ENCODE results near the gene DENND11. TPM values are rescaled to one million over a fixed set of nuclear protein-coding genes. Genes with fewer than 3 reads are reported as not detected.

DENND11 gene
- polyA plus RNA-seq, 1 of the 3 experiments (the other 2 are of a cell fraction): 5.5 TPM

- no peaks in the 10 kb centered on the region for H3K9me3 ChIP-seq
- peaks cover 0 to 15% of the 10 kb centered on the region in 2 experiments; a peak in 2 of 4 replicates for H3K4me1 ChIP-seq (ENCODE audit: control insufficient read depth in 1 of 2, insufficient read depth in 2 of 2, low read depth in 1 of 2, low read length in 1 of 2)
- no peak overlapping the region for H3K9ac ChIP-seq
- no peak overlapping the region for H2AFZ ChIP-seq (ENCODE audit: low read depth)
- H3K4me3 ChIP-seq (ENCODE audit: low read depth in 2 of 2, low read length in 1 of 2): no peak overlapping the region
- no peaks in the 10 kb centered on the region for H3K27me3 ChIP-seq (ENCODE audit: insufficient read depth)
- 92% methylated on average over 3 of the region's 3 CpGs for WGBS (ENCODE audit: low lambda C conversion rate)
- no peak overlapping the region for H3K4me2 ChIP-seq
- H3K27ac ChIP-seq (ENCODE audit: low read depth in 2 of 2, low read length in 1 of 2): no peak overlapping the region
- DNase-seq: no peak
- peaks cover 3% of the 10 kb centered on the region for H3F3A ChIP-seq (replicated peaks; ENCODE audit: insufficient read depth)
- TF ChIP-seq FOXM1 (IDR thresholded peaks at IDR 0.05; ENCODE audit: low read depth) (no peak), TAF1 (IDR thresholded peaks at IDR 0.05; ENCODE audit: borderline replicate concordance, low read depth, low read length) (no peak), EP300 (IDR thresholded peaks at IDR 0.05; ENCODE audit: borderline replicate concordance in 1 of 2, low read depth in 1 of 2, low read length in 1 of 2) (no peak), RXRA (IDR thresholded peaks at IDR 0.05; ENCODE audit: borderline replicate concordance, low read depth) (no peak), USF1 (IDR thresholded peaks at IDR 0.05; ENCODE audit: borderline replicate concordance, low read depth) (no peak), GABPA (IDR thresholded peaks at IDR 0.05; ENCODE audit: low read depth) (no peak), YY1 (IDR thresholded peaks at IDR 0.05; ENCODE audit: low read depth) (no peak), NFIC (IDR thresholded peaks at IDR 0.05; ENCODE audit: borderline replicate concordance) (no peak), RCOR1 (IDR thresholded peaks at IDR 0.05; ENCODE audit: low read length) (no peak), FOXJ3 (CRISPR knock-in tag; IDR thresholded peaks at IDR 0.05) (no peak), TCF12 (IDR thresholded peaks at IDR 0.05) (no peak), MEF2A (IDR thresholded peaks at IDR 0.05; ENCODE audit: borderline replicate concordance, low read depth) (no peak), PBX3 (IDR thresholded peaks at IDR 0.05) (no peak), JUND (IDR thresholded peaks at IDR 0.05) (no peak), RAD21 (IDR thresholded peaks at IDR 0.05; ENCODE audit: low read length) (no peak)
- TF ChIP-seq, protein P1, sequence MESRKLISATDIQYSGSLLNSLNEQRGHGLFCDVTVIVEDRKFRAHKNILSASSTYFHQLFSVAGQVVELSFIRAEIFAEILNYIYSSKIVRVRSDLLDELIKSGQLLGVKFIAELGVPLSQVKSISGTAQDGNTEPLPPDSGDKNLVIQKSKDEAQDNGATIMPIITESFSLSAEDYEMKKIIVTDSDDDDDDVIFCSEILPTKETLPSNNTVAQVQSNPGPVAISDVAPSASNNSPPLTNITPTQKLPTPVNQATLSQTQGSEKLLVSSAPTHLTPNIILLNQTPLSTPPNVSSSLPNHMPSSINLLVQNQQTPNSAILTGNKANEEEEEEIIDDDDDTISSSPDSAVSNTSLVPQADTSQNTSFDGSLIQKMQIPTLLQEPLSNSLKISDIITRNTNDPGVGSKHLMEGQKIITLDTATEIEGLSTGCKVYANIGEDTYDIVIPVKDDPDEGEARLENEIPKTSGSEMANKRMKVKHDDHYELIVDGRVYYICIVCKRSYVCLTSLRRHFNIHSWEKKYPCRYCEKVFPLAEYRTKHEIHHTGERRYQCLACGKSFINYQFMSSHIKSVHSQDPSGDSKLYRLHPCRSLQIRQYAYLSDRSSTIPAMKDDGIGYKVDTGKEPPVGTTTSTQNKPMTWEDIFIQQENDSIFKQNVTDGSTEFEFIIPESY (IDR thresholded peaks at IDR 0.05; ENCODE audit: borderline replicate concordance, low read depth): no peak
- TF ChIP-seq, protein P2, sequence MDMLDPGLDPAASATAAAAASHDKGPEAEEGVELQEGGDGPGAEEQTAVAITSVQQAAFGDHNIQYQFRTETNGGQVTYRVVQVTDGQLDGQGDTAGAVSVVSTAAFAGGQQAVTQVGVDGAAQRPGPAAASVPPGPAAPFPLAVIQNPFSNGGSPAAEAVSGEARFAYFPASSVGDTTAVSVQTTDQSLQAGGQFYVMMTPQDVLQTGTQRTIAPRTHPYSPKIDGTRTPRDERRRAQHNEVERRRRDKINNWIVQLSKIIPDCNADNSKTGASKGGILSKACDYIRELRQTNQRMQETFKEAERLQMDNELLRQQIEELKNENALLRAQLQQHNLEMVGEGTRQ (IDR thresholded peaks at IDR 0.05; ENCODE audit: borderline replicate concordance, low read depth, low read length): no peak
- TF ChIP-seq, protein P3, sequence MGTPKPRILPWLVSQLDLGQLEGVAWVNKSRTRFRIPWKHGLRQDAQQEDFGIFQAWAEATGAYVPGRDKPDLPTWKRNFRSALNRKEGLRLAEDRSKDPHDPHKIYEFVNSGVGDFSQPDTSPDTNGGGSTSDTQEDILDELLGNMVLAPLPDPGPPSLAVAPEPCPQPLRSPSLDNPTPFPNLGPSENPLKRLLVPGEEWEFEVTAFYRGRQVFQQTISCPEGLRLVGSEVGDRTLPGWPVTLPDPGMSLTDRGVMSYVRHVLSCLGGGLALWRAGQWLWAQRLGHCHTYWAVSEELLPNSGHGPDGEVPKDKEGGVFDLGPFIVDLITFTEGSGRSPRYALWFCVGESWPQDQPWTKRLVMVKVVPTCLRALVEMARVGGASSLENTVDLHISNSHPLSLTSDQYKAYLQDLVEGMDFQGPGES (IDR thresholded peaks at IDR 0.05; ENCODE audit: low read depth, low read length): no peak
- TF ChIP-seq, protein P4, sequence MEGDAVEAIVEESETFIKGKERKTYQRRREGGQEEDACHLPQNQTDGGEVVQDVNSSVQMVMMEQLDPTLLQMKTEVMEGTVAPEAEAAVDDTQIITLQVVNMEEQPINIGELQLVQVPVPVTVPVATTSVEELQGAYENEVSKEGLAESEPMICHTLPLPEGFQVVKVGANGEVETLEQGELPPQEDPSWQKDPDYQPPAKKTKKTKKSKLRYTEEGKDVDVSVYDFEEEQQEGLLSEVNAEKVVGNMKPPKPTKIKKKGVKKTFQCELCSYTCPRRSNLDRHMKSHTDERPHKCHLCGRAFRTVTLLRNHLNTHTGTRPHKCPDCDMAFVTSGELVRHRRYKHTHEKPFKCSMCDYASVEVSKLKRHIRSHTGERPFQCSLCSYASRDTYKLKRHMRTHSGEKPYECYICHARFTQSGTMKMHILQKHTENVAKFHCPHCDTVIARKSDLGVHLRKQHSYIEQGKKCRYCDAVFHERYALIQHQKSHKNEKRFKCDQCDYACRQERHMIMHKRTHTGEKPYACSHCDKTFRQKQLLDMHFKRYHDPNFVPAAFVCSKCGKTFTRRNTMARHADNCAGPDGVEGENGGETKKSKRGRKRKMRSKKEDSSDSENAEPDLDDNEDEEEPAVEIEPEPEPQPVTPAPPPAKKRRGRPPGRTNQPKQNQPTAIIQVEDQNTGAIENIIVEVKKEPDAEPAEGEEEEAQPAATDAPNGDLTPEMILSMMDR (IDR thresholded peaks at IDR 0.05): no peak
- H3K79me2 ChIP-seq (ENCODE audit: insufficient read depth): no peaks in the 10 kb centered on the region
- CTCF ChIA-PET: interaction anchor here (0.7 to 9.5 kb wide), 8 partner anchors 10 to 638 kb away, joined by 3 to 124 read pairs (median 6); partner anchors contain the start of genes DENND11, MRPS33 and SSBP1
- H3K36me3 ChIP-seq (replicated peaks in 1 of 2; ENCODE audit: control insufficient read depth in 1 of 2, insufficient read depth in 2 of 2, low read length in 1 of 2): peaks cover 35 to 77% of the 10 kb centered on the region in 2 experiments
- POLR2A ChIA-PET: no interaction called here
- no peaks in the 10 kb centered on the region for H4K20me1 ChIP-seq (ENCODE audit: insufficient read depth)
- H3K9me2 ChIP-seq: no peaks in the 10 kb centered on the region
Observed at GRCh38 chr7:141652691-141653090, 49.3 kb downstream of the DENND11 start.

Data from SK-N-SH (cell line).